ENCODE results near the gene CBFA2T2.
"Not testable (repeated sequence)": the region's sequence is repeated elsewhere in the genome, so short reads cannot be mapped to it uniquely, and the experiment has no call there.

The CBFA2T2 gene

DNA sequence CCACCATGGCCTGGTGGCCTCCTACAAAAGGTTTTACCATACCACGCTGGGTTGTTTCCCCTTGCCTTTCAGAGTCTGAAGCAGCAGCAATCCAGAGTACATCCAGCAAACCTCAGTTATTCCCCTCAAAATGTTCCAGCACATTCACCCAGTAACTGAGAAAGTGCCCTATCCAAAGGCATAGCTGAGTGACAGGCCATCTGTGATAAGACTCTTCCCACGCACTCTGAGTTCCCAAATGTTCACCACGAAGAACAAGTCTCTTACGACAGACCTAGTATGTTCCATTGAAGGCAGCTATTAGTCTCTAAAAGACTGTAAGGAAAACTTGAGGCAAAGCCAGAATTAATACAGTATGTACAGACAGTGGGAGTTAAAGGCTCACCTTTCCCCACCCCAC lies 140.6 kb downstream of the CBFA2T2 start:
- peaks cover 14% of the 10 kb centered on the region for H3K36me3 ChIP-seq (ENCODE audit: insufficient read depth, insufficient read length, low read length)
- no peaks in the 10 kb centered on the region for H3K4me1 ChIP-seq (ENCODE audit: insufficient read depth, insufficient read length)
- TF ChIP-seq YY1 (IDR thresholded peaks at IDR 0.05; ENCODE audit: insufficient read depth, insufficient read length) (no peak), ZNF274 (IDR thresholded peaks at IDR 0.05; ENCODE audit: low read depth, low read length) (no peak), SUZ12 (IDR thresholded peaks at IDR 0.05; ENCODE audit: extremely low read depth, insufficient read depth, insufficient read length) (no peak)
- H3K27me3 ChIP-seq (ENCODE audit: insufficient read depth, insufficient read length): no peaks in the 10 kb centered on the region
- no peak overlapping the region for H3K9ac ChIP-seq (ENCODE audit: insufficient read length, low read depth)
- no peak overlapping the region for H3K4me3 ChIP-seq (ENCODE audit: insufficient read length, low read depth)
- no peak for DNase-seq (ENCODE audit: low read depth, low spot score)
- no peaks in the 10 kb centered on the region for H3K9me3 ChIP-seq (ENCODE audit: insufficient read depth, low read length)

DNA sequence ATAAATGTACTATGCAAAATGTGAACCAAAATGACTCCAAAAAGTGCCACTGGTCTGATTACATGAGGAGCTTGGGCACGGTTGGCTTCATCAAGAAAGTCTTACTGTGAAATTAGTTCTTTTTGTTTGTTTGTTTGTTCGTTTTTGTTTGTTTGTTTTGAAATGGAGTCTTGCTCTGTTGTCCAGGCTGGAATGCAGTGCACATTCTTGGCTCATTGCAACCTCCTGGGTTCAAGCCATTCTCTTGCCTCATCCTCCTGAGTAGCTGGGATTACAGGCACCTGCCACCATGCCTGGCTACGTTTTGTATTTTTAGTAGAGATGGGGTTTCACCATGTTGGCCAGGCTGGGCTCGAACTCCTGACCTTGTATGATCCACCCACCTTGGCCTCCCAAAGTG lies 142.0 kb downstream of the CBFA2T2 start:
- peaks cover 19% of the 10 kb centered on the region for H3K36me3 ChIP-seq (ENCODE audit: insufficient read depth, insufficient read length, low read length)
- not testable (repeated sequence) for H3K4me1 ChIP-seq (ENCODE audit: insufficient read depth, insufficient read length); H3K27me3 ChIP-seq (ENCODE audit: insufficient read depth, insufficient read length); DNase-seq (ENCODE audit: low read depth, low spot score); H3K4me3 ChIP-seq (ENCODE audit: insufficient read length, low read depth); H3K9ac ChIP-seq (ENCODE audit: insufficient read length, low read depth); H3K9me3 ChIP-seq (ENCODE audit: insufficient read depth, low read length)

- Histone ChIP-seq H3K9me3 (ENCODE audit: insufficient read depth, low read length) (no peaks in the 10 kb centered on the region), H3K9ac (ENCODE audit: insufficient read length, low read depth) (no peak overlapping the region), H3K4me1 (ENCODE audit: insufficient read depth, insufficient read length) (no peaks in the 10 kb centered on the region), H3K27me3 (ENCODE audit: insufficient read depth, insufficient read length) (no peaks in the 10 kb centered on the region), H3K4me3 (ENCODE audit: insufficient read length, low read depth) (no peak overlapping the region), H3K36me3 (ENCODE audit: insufficient read depth, insufficient read length, low read length) (peaks cover 17% of the 10 kb centered on the region)
- no peak for DNase-seq (ENCODE audit: low read depth, low spot score)
- no peak for TF ChIP-seq YY1 (IDR thresholded peaks at IDR 0.05; ENCODE audit: insufficient read depth, insufficient read length)
- TF ChIP-seq SUZ12 (IDR thresholded peaks at IDR 0.05; ENCODE audit: extremely low read depth, insufficient read depth, insufficient read length): no peak
- TF ChIP-seq ZNF274 (IDR thresholded peaks at IDR 0.05; ENCODE audit: low read depth, low read length): no peak
Measured at GRCh38 chr20:33635341-33635740, 145.4 kb downstream of the CBFA2T2 start.

GRCh38 chr20:33636776-33637175 lies 146.9 kb downstream of the CBFA2T2 start:
- Histone ChIP-seq H3K36me3 (ENCODE audit: insufficient read depth, insufficient read length, low read length) (peaks cover 15% of the 10 kb centered on the region), H3K9ac (ENCODE audit: insufficient read length, low read depth) (no peak overlapping the region), H3K9me3 (ENCODE audit: insufficient read depth, low read length) (no peaks in the 10 kb centered on the region), H3K4me3 (ENCODE audit: insufficient read length, low read depth) (no peak overlapping the region), H3K4me1 (ENCODE audit: insufficient read depth, insufficient read length) (no peaks in the 10 kb centered on the region), H3K27me3 (ENCODE audit: insufficient read depth, insufficient read length) (no peaks in the 10 kb centered on the region)
- TF ChIP-seq YY1 (IDR thresholded peaks at IDR 0.05; ENCODE audit: insufficient read depth, insufficient read length) (no peak), ZNF274 (IDR thresholded peaks at IDR 0.05; ENCODE audit: low read depth, low read length) (no peak), SUZ12 (IDR thresholded peaks at IDR 0.05; ENCODE audit: extremely low read depth, insufficient read depth, insufficient read length) (no peak)
- no peak for DNase-seq (ENCODE audit: low read depth, low spot score)

- Histone ChIP-seq H3K4me3 (ENCODE audit: insufficient read length, low read depth) (no peak overlapping the region), H3K9me3 (ENCODE audit: insufficient read depth, low read length) (no peaks in the 10 kb centered on the region), H3K9ac (ENCODE audit: insufficient read length, low read depth) (no peak overlapping the region), H3K36me3 (ENCODE audit: insufficient read depth, insufficient read length, low read length) (peaks cover 26% of the 10 kb centered on the region), H3K4me1 (ENCODE audit: insufficient read depth, insufficient read length) (no peaks in the 10 kb centered on the region), H3K27me3 (ENCODE audit: insufficient read depth, insufficient read length) (no peaks in the 10 kb centered on the region)
- DNase-seq (ENCODE audit: low read depth, low spot score): no peak
- TF ChIP-seq YY1 (IDR thresholded peaks at IDR 0.05; ENCODE audit: insufficient read depth, insufficient read length) (no peak), ZNF274 (IDR thresholded peaks at IDR 0.05; ENCODE audit: low read depth, low read length) (no peak), SUZ12 (IDR thresholded peaks at IDR 0.05; ENCODE audit: extremely low read depth, insufficient read depth, insufficient read length) (no peak)
Measured at GRCh38 chr20:33640287-33640686, 150.4 kb downstream of the CBFA2T2 start.

DNA sequence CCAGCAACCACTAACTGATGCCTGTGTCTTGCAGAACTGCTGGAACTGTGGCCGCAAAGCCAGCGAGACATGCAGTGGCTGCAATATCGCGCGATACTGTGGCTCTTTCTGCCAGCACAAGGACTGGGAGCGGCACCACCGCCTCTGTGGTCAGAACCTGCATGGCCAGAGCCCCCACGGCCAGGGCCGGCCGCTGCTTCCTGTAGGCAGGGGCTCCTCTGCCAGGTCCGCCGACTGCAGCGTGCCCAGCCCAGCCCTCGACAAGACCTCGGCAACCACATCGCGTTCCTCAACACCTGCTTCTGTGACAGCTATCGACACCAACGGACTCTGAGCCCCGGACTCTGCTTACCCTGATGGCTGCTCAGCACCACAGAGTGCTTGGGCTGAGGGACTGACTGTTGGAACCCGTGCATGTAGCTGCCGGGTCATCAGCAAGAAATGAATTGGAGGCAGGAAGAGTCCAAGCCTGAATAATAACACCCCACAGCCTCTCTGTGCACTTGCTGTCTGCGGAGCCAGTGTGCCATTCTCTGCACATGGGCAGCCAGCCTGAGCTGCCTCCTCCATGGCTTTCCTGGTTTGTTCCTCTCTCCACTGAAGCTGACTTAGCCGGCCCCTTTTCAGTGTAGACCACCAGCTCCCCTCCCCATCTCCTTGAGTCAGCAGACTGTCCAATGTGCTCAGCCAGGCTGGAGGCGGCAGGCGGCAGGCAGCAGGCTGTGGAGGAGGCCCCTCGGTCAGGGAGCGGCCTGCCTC lies 154.6 kb downstream of the CBFA2T2 start:
- Histone ChIP-seq H3K9ac (ENCODE audit: insufficient read length, low read depth) (no peak overlapping the region), H3K27me3 (ENCODE audit: insufficient read depth, insufficient read length) (no peaks in the 10 kb centered on the region), H3K4me3 (ENCODE audit: insufficient read length, low read depth) (no peak overlapping the region), H3K9me3 (ENCODE audit: insufficient read depth, low read length) (no peaks in the 10 kb centered on the region), H3K36me3 (ENCODE audit: insufficient read depth, insufficient read length, low read length) (peaks cover 19% of the 10 kb centered on the region), H3K4me1 (ENCODE audit: insufficient read depth, insufficient read length) (peaks cover 4% of the 10 kb centered on the region)
- TF ChIP-seq YY1 (IDR thresholded peaks at IDR 0.05; ENCODE audit: insufficient read depth, insufficient read length): no peak
- no peak for TF ChIP-seq SUZ12 (IDR thresholded peaks at IDR 0.05; ENCODE audit: extremely low read depth, insufficient read depth, insufficient read length)
- DNase-seq (ENCODE audit: low read depth, low spot score): no peak

DNA sequence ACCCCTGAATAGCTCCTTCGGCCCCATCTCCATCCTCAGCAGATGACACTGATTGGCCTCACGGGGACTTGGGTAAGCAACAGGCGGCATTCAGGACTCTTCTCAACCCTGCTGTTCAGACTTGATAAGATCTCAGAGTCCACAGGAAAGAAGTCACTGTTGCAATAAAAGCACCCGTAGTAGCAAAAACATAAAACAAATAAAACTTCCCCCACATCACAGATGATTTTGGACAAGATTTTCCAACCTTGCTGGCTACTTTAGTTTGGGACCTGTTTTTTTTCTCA lies 155.1 kb downstream of the CBFA2T2 start:
- Histone ChIP-seq H3K36me3 (ENCODE audit: insufficient read depth, insufficient read length, low read length) (peaks cover 19% of the 10 kb centered on the region), H3K9me3 (ENCODE audit: insufficient read depth, low read length) (no peaks in the 10 kb centered on the region), H3K4me1 (ENCODE audit: insufficient read depth, insufficient read length) (peaks cover 4% of the 10 kb centered on the region), H3K27me3 (ENCODE audit: insufficient read depth, insufficient read length) (no peaks in the 10 kb centered on the region), H3K9ac (ENCODE audit: insufficient read length, low read depth) (no peak overlapping the region), H3K4me3 (ENCODE audit: insufficient read length, low read depth) (no peak overlapping the region)
- DNase-seq (ENCODE audit: low read depth, low spot score): no peak
- TF ChIP-seq SUZ12 (IDR thresholded peaks at IDR 0.05; ENCODE audit: extremely low read depth, insufficient read depth, insufficient read length) (no peak), YY1 (IDR thresholded peaks at IDR 0.05; ENCODE audit: insufficient read depth, insufficient read length) (no peak), ZNF274 (IDR thresholded peaks at IDR 0.05; ENCODE audit: low read depth, low read length) (no peak)

DNA sequence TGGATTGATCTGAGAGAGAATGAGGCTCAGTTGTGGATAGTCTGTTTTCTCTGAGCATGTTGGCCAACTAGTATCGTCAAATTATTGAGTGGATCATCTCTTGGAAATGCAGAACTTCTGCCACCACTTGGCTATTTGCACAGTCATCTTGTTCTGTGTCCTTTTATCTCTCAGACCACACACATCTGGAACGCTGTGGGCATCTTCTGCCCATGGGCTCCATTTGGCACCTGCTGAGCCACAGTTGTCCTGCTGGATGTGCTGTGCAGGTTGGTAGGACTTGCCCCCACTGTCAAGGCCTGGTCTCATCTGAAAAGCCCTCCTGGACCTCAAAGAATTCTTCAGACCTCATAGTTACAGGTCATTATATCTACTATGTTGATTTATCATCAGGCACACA lies 155.5 kb downstream of the CBFA2T2 start:
- Histone ChIP-seq H3K9me3 (ENCODE audit: insufficient read depth, low read length) (no peaks in the 10 kb centered on the region), H3K27me3 (ENCODE audit: insufficient read depth, insufficient read length) (no peaks in the 10 kb centered on the region), H3K4me3 (ENCODE audit: insufficient read length, low read depth) (no peak overlapping the region), H3K9ac (ENCODE audit: insufficient read length, low read depth) (no peak overlapping the region), H3K4me1 (ENCODE audit: insufficient read depth, insufficient read length) (peaks cover 4% of the 10 kb centered on the region), H3K36me3 (ENCODE audit: insufficient read depth, insufficient read length, low read length) (peaks cover 19% of the 10 kb centered on the region)
- DNase-seq (ENCODE audit: low read depth, low spot score): no peak
- TF ChIP-seq YY1 (IDR thresholded peaks at IDR 0.05; ENCODE audit: insufficient read depth, insufficient read length) (no peak), SUZ12 (IDR thresholded peaks at IDR 0.05; ENCODE audit: extremely low read depth, insufficient read depth, insufficient read length) (no peak), ZNF274 (IDR thresholded peaks at IDR 0.05; ENCODE audit: low read depth, low read length) (no peak)

All from NT2/D1 (cell line).